ENCODE results near the gene DNAAF5.

The DNAAF5 gene

GRCh38 chr7:770741-771166 lies 44.3 kb downstream of the DNAAF5 start:
- no peak for DNase-seq

- no peak for DNase-seq
Observed at GRCh38 chr7:771234-772004, 44.9 kb downstream of the DNAAF5 start.

- no peak for DNase-seq
Observed at GRCh38 chr7:772005-772294, 45.5 kb downstream of the DNAAF5 start.

- DNase-seq, result no peak
Observed at GRCh38 chr7:772392-772791, 45.9 kb downstream of the DNAAF5 start.

GRCh38 chr7:772861-773621 lies 46.5 kb downstream of the DNAAF5 start:
- DNase-seq, result no peak

GRCh38 chr7:773622-773915 lies 47.1 kb downstream of the DNAAF5 start:
- no peak for DNase-seq

- DNase-seq, result peak; percentile 63
Observed at GRCh38 chr7:774161-775109, 47.9 kb downstream of the DNAAF5 start.

GRCh38 chr7:776381-776780 lies 49.9 kb downstream of the DNAAF5 start:
- no peak for DNase-seq

GRCh38 chr7:776992-777727 lies 50.7 kb downstream of the DNAAF5 start:
- DNase-seq, result no peak

GRCh38 chr7:777728-778078 lies 51.2 kb downstream of the DNAAF5 start:
- no peak for DNase-seq

GRCh38 chr7:778271-778967 lies 51.9 kb downstream of the DNAAF5 start:
- no peak for DNase-seq

GRCh38 chr7:778968-779451 lies 52.5 kb downstream of the DNAAF5 start:
- no peak for DNase-seq

- no peak for DNase-seq
Observed at GRCh38 chr7:779480-779879, 53.0 kb downstream of the DNAAF5 start.

- DNase-seq, result no peak
Observed at GRCh38 chr7:780081-780480, 53.6 kb downstream of the DNAAF5 start.

GRCh38 chr7:780516-780915 lies 54.0 kb downstream of the DNAAF5 start:
- no peak for DNase-seq

- no peak for DNase-seq
Observed at GRCh38 chr7:781186-781849, 54.8 kb downstream of the DNAAF5 start.

GRCh38 chr7:781936-782529 lies 55.5 kb downstream of the DNAAF5 start:
- no peak for DNase-seq

- no peak for DNase-seq
Observed at GRCh38 chr7:782718-783449, 56.4 kb downstream of the DNAAF5 start.

GRCh38 chr7:783556-784490 lies 57.3 kb downstream of the DNAAF5 start:
- no peak for DNase-seq
